Smooth muscle cell (in vitro differentiated cells): ENCODE data around the gene PPP1R15A. TPM values are rescaled to one million over a fixed set of nuclear protein-coding genes. Genes with fewer than 3 reads are reported as not detected.
"Not testable (repeated sequence)": the region's sequence is repeated elsewhere in the genome, so short reads cannot be mapped to it uniquely, and the experiment has no call there.

Experiments used
- DNase-seq: peaks from one replicate; lab custom pipeline; 2025; ENCODE audit not compliant: unreplicated experiment; lab: John Stamatoyannopoulos, UW
- H2AFZ ChIP-seq: fragments of 200-600 bp; sonication (generic); 2 replicates; pipeline ENCODE4 v1.6.0; 2016; ENCODE audit warnings: antibody characterized with exemption, low read depth, mild to moderate bottlenecking
- H3F3A ChIP-seq: fragments of 200-600 bp; sonication (generic); 2 replicates; pipeline ENCODE4 v1.6.0; 2017; ENCODE audit warnings: antibody characterized with exemption, low read depth
- H3K27ac ChIP-seq: fragments of 200-600 bp; sonication (generic); 2 replicates; pipeline ENCODE4 v1.5.1; 2016; ENCODE audit warnings: low read depth, mild to moderate bottlenecking
- H3K27me3 ChIP-seq: fragments of 200-600 bp; sonication (generic); 2 replicates; pipeline ENCODE4 v1.6.1; 2016; ENCODE audit warnings: low read depth, mild to moderate bottlenecking
- H3K36me3 ChIP-seq: fragments of 200-600 bp; sonication (generic); 2 replicates; pipeline ENCODE4 v1.5.1; 2016; ENCODE audit warnings: low read depth
- H3K4me1 ChIP-seq: fragments of 200-600 bp; sonication (generic); 2 replicates; pipeline ENCODE4 v1.5.1; 2016; ENCODE audit warnings: low read depth
- H3K4me2 ChIP-seq: fragments of 200-600 bp; sonication (generic); 2 replicates; pipeline ENCODE4 v1.6.0; 2016; ENCODE audit warnings: mild to moderate bottlenecking
- H3K4me3 ChIP-seq: fragments of 200-600 bp; sonication (generic); 2 replicates; pipeline ENCODE4 v1.5.1; 2016; ENCODE audit warnings: mild to moderate bottlenecking
- H3K79me2 ChIP-seq: fragments of 200-600 bp; sonication (generic); 2 replicates; pipeline ENCODE4 v1.6.0; 2016; ENCODE audit warnings: low read depth, mild to moderate bottlenecking
- H3K9ac ChIP-seq: fragments of 200-600 bp; sonication (generic); 2 replicates; pipeline ENCODE4 v1.6.0; 2016; ENCODE audit warnings: low read depth
- H3K9me3 ChIP-seq: fragments of 200-600 bp; sonication (generic); replicated peaks from 2 replicates; pipeline ENCODE4 v1.5.1; 2016; ENCODE audit warnings: low read depth
- H4K20me1 ChIP-seq: fragments of 200-600 bp; sonication (generic); 2 replicates; pipeline ENCODE4 v1.6.0; 2016; ENCODE audit warnings: low read depth
- whole genome bisulfite sequencing: methylation state at CpG from one replicate; pipeline ENCODE4 v1.1.7; 2016; ENCODE audit warnings: low lambda C conversion rate; 5-methylcytosine and 5-hydroxymethylcytosine counted together
- polyA plus RNA-seq: library from polyadenylated mRNA; unstranded; fragments of >200 nt; fragmentation: Nextera tagmentation; extraction: Ambion mirVana; gene quantifications from 2 replicates; pipeline ENCODE4 v1.2.1, GENCODE V29; 2016
- total RNA-seq: library from RNA; depleted of rRNA; stranded (reverse); fragments of >200 nt; gene quantifications from 2 replicates; pipeline ENCODE4 v1.2.3, GENCODE V29; 2014
- TF ChIP-seq, protein P1 (sequence below): fragments of 200-600 bp; sonication (generic); IDR thresholded peaks from 2 replicates; pipeline ENCODE4 v1.5.1; 2017; ENCODE audit warnings: borderline replicate concordance, mild to moderate bottlenecking, antibody characterized with exemption; ENCODE audit not compliant: insufficient read depth, poor library complexity, severe bottlenecking

Gene PPP1R15A
- total and polyA plus RNA-seq, 2 experiments from 2014 or later = 88.5 to 339 TPM

DNA sequence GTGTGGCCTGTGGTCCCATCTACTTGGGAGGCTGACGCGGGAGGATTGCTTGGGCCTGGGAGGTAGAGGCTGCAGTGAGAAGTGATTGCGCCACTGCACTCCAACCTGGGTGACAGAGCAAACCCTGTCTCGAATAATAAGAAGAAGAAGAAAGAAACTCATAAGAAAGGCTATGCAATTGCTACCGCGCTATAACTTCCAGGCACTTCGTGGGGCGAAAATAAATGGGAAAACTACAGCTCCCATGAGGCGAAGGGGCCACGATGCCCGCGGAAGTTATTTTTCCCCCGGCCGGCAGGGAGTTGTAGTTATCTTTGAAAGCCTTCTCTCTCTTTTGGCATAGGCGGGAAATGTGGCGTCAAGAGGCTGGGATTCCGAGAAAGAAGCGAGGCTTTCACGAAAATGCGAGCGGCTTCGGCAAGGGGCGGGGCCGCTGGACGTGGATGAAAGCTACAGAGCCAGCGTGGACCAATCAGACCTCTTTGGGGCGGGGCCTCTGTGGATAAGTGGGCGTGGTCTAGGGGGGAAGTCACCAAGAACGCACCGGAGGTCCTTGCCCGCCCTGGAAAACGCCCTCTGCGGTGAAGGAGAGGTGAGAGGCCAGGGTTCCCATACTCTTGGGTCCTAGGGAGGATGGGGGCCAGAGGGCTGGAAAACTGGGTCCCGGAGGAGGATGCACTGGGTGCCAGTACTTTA lies 27.7 kb downstream of the PPP1R15A start, which contains the start of gene NUCB1:
Gene NUCB1, plus strand, starts transcription at position 532 of the 696 bp plus-strand sequence. CDS start 485 bp downstream, outside the sequence.
- Histone ChIP-seq H3K4me2 (peak within 1 kb of the TSS; percentile 93), H2AFZ (peak within 1 kb of the TSS; percentile 76), H3K9ac (peak within 1 kb of the TSS; percentile 88), H3K27me3 (no peaks in the 10 kb centered on the region), H3K9me3 (no peaks in the 10 kb centered on the region), H4K20me1 (peaks cover 10% of the 10 kb centered on the region), H3K27ac (peak within 1 kb of the TSS; percentile 69), H3K79me2 (peaks cover 30% of the 10 kb centered on the region), H3K4me3 (peak within 1 kb of the TSS; percentile 86), H3K36me3 (no peaks in the 10 kb centered on the region), H3F3A (no peaks in the 10 kb centered on the region), H3K4me1 (peaks cover 11% of the 10 kb centered on the region)
- TF ChIP-seq, protein P1, sequence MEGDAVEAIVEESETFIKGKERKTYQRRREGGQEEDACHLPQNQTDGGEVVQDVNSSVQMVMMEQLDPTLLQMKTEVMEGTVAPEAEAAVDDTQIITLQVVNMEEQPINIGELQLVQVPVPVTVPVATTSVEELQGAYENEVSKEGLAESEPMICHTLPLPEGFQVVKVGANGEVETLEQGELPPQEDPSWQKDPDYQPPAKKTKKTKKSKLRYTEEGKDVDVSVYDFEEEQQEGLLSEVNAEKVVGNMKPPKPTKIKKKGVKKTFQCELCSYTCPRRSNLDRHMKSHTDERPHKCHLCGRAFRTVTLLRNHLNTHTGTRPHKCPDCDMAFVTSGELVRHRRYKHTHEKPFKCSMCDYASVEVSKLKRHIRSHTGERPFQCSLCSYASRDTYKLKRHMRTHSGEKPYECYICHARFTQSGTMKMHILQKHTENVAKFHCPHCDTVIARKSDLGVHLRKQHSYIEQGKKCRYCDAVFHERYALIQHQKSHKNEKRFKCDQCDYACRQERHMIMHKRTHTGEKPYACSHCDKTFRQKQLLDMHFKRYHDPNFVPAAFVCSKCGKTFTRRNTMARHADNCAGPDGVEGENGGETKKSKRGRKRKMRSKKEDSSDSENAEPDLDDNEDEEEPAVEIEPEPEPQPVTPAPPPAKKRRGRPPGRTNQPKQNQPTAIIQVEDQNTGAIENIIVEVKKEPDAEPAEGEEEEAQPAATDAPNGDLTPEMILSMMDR = no peak
- 8% methylated on average over 34 of the region's 34 CpGs for WGBS
- DNase-seq = peak; percentile 93

DNA sequence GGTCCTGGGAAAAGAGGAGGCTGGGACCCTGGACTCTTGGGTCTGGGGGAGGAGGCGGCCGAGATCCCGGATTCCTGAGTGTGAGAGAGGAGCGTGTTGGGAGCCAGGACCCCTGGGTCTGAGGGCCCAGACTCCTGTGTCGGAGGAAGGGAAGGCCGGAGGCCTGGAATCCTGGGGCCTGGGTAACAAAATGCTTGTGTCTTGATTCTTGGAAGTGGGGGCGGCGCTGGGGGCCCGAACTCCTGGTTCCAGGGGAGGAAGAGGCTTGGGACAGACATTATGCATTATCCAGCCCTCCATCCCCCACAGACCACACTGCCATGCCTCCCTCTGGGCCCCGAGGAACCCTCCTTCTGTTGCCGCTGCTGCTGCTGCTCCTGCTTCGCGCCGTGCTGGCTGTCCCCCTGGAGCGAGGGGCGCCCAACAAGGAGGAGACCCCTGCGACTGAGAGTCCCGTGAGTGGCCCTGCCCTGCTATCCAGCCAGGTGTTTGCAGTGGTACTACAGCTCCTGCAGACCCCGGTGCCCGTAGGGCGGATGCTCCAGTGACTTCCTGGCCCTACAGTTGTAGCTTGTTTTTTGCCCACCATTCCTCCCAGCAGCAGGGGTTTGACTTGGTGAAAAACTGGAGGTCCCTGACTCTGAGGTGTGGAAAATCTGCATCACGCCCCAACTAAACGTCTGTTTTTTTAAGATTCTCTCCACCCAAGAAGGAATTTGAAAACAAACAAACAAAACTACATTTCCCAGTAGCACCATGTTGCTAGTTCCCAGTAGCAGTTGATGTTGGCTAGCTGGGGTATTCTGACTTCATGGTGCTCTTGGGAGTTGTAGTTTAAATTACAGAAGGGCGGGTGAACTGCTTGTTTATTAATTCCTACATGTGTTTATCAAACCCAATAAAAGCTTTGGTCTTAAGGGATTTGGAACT lies 28.5 kb downstream of the PPP1R15A start:
- no peak for DNase-seq
- peaks cover 10% of the 10 kb centered on the region for H4K20me1 ChIP-seq
- peak overlapping the region; percentile 67 for H2AFZ ChIP-seq
- no peaks in the 10 kb centered on the region for H3F3A ChIP-seq
- H3K79me2 ChIP-seq = peaks cover 30% of the 10 kb centered on the region
- WGBS = 43% methylated on average over 21 of the region's 24 CpGs
- H3K9ac ChIP-seq = peak overlapping the region; percentile 88
- no peaks in the 10 kb centered on the region for H3K9me3 ChIP-seq
- H3K27ac ChIP-seq = peak overlapping the region; percentile 28
- peaks cover 11% of the 10 kb centered on the region for H3K4me1 ChIP-seq
- H3K4me2 ChIP-seq = peak overlapping the region; percentile 93
- no peaks in the 10 kb centered on the region for H3K36me3 ChIP-seq
- TF ChIP-seq, protein P1 = no peak
- H3K27me3 ChIP-seq = no peaks in the 10 kb centered on the region
- peak overlapping the region; percentile 86 for H3K4me3 ChIP-seq

DNA sequence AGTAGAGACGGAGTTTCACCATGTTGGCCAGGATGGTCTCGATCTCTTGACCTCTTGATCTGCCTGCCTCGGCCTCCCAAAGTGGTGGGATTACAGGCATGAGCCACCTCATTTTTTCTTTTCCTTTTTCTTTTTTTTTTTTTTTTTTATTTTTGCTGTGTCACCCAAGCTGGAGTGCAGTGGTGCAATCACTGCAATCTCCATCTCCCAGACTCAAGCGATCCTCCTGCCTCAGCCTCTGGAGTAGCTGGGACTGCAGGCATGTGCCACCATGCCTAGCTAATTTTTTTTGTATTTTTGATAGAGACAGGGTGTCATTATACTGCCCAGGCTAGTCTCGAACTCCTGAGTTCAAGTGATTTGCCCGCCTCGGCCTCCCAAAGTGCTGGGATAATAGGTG lies 30.1 kb downstream of the PPP1R15A start:
- H3K36me3 ChIP-seq, H3K4me3 ChIP-seq, H3K27me3 ChIP-seq, H2AFZ ChIP-seq, H3K9me3 ChIP-seq, H3F3A ChIP-seq, H3K4me2 ChIP-seq, DNase-seq, H3K27ac ChIP-seq, H3K9ac ChIP-seq: not testable (repeated sequence)
- peaks cover 11% of the 10 kb centered on the region for H3K4me1 ChIP-seq
- peaks cover 10% of the 10 kb centered on the region for H4K20me1 ChIP-seq
- 97% methylated on average over 7 of the region's 7 CpGs for WGBS
- peaks cover 30% of the 10 kb centered on the region for H3K79me2 ChIP-seq

DNA sequence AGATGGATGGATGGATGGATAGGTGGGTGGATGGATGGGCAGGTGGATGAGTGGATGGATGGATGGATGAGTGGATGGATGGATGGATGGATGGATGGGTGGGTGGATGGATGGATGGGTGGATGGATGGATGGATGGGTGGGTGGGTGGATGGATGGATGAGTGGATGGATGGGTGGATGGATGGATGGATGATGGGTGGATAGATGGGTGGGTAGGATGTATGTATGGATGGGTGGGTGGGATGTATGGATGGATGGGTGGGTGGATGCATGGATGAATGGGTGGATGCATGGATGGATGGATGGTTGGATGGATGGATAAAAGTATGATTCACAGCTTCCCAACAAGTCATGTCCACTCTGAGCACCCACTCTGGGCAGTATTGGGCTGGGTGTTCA lies 31.6 kb downstream of the PPP1R15A start:
- not testable (repeated sequence) for H3K4me2 ChIP-seq, DNase-seq, H3F3A ChIP-seq, H3K27ac ChIP-seq, H3K36me3 ChIP-seq, H2AFZ ChIP-seq, H3K9me3 ChIP-seq, H3K9ac ChIP-seq, H3K27me3 ChIP-seq, H3K4me3 ChIP-seq
- peaks cover 11% of the 10 kb centered on the region for H3K4me1 ChIP-seq
- H4K20me1 ChIP-seq = peaks cover 10% of the 10 kb centered on the region
- H3K79me2 ChIP-seq = peaks cover 30% of the 10 kb centered on the region
